T-helper 1 cell treated with Interleukin-12 subunit alpha and Interleukin-12 subunit beta and Interleukin-4 antibody, amounts not matched to agents 30 ng/mL and 1 ng/mL, for 36 hours (primary cell): Measurements from ENCODE around the gene PDGFD. TPM values are rescaled to one million over a fixed set of nuclear protein-coding genes. Genes with fewer than 3 reads are reported as not detected.

Experiments
- total RNA-seq: library from RNA; stranded (reverse); gene quantifications from 2 replicates; pipeline ENCODE4 v1.2.3, GENCODE V29; 2022

Gene PDGFD
- total RNA-seq, 1 donor from 2014 or later: not detected

Other genes with a start within 250 kb of the PDGFD start
- gene DDI1, start 127.5 kb downstream of the PDGFD start, total RNA-seq: not detected in 2 replicates